Osteocyte (in vitro differentiated cells): ENCODE results near the gene CUL4A. TPM values are rescaled to one million over a fixed set of nuclear protein-coding genes. Genes with fewer than 3 reads are reported as not detected.
A peak's percentile ranks its signal among the peaks of the same experiment; 100 is the strongest.

ENCODE experiments used
- DNase-seq: peaks from one replicate; pipeline ENCODE4 v3.0.0; 2021; ENCODE audit warnings: mixed read lengths; ENCODE audit not compliant: unreplicated experiment; ENCODE audit errors: extremely low spot score
- H3K27ac Mint-ChIP-seq: one replicate; pipeline ENCODE4 v1.8.0; 2021; ENCODE audit warnings: mild to moderate bottlenecking, mixed read lengths; ENCODE audit not compliant: unreplicated experiment
- H3K27me3 Mint-ChIP-seq: one replicate; pipeline ENCODE4 v1.8.0; 2021; ENCODE audit warnings: mixed read lengths; ENCODE audit not compliant: unreplicated experiment
- H3K36me3 Mint-ChIP-seq: one replicate; pipeline ENCODE4 v1.8.0; 2021; ENCODE audit warnings: mixed read lengths; ENCODE audit not compliant: unreplicated experiment
- H3K4me1 Mint-ChIP-seq: one replicate; pipeline ENCODE4 v1.8.0; 2021; ENCODE audit warnings: mixed read lengths; ENCODE audit not compliant: unreplicated experiment
- H3K4me3 Mint-ChIP-seq: one replicate; pipeline ENCODE4 v1.8.0; 2021; ENCODE audit warnings: mild to moderate bottlenecking, moderate library complexity, mixed read lengths; ENCODE audit not compliant: unreplicated experiment
- H3K9me3 Mint-ChIP-seq: one replicate; pipeline ENCODE4 v1.8.0; 2021; ENCODE audit warnings: mixed read lengths; ENCODE audit not compliant: unreplicated experiment
- total RNA-seq: library from RNA; stranded (reverse); gene quantifications from 2 replicates; pipeline ENCODE4 v1.2.1, GENCODE V29; 2021
- TF ChIP-seq, protein P1 (sequence below): fragments of 200-600 bp; sonication (generic); IDR thresholded peaks from 2 replicates; pipeline ENCODE4 v1.5.0; 2021; ENCODE audit warnings: antibody characterized with exemption, mild to moderate bottlenecking, moderate library complexity

CUL4A gene
- total RNA-seq, 1 donor from 2014 or later: 76.7 TPM

DNA sequence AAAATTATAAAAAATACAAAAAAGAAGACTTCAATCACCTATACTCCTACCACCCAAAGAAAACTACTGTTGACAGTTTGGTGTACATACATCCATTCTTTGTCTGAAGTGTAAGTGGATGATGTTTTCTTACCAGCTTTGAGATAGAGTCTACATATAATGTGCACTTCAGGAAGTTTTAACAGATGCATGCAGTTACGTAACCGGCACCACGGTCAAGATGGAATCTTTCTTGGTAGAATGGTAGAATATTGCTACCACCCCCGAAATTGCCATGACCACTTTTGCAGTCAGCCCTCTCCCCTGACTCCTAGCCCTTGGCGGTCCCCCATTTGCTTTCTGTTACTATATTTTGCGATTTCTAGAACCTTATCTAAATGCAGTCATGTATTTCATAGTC lies 1.4 kb downstream of the CUL4A start:
- TF ChIP-seq, protein P1, sequence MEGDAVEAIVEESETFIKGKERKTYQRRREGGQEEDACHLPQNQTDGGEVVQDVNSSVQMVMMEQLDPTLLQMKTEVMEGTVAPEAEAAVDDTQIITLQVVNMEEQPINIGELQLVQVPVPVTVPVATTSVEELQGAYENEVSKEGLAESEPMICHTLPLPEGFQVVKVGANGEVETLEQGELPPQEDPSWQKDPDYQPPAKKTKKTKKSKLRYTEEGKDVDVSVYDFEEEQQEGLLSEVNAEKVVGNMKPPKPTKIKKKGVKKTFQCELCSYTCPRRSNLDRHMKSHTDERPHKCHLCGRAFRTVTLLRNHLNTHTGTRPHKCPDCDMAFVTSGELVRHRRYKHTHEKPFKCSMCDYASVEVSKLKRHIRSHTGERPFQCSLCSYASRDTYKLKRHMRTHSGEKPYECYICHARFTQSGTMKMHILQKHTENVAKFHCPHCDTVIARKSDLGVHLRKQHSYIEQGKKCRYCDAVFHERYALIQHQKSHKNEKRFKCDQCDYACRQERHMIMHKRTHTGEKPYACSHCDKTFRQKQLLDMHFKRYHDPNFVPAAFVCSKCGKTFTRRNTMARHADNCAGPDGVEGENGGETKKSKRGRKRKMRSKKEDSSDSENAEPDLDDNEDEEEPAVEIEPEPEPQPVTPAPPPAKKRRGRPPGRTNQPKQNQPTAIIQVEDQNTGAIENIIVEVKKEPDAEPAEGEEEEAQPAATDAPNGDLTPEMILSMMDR: no peak
- Mint-ChIP-seq H3K4me1 (peaks cover 46% of the 10 kb centered on the region), H3K9me3 (no peaks in the 10 kb centered on the region), H3K4me3 (peak overlapping the region; percentile 78), H3K27me3 (no peaks in the 10 kb centered on the region), H3K27ac (no peak overlapping the region), H3K36me3 (peaks cover 12% of the 10 kb centered on the region)
- DNase-seq: peak; percentile 10

DNA sequence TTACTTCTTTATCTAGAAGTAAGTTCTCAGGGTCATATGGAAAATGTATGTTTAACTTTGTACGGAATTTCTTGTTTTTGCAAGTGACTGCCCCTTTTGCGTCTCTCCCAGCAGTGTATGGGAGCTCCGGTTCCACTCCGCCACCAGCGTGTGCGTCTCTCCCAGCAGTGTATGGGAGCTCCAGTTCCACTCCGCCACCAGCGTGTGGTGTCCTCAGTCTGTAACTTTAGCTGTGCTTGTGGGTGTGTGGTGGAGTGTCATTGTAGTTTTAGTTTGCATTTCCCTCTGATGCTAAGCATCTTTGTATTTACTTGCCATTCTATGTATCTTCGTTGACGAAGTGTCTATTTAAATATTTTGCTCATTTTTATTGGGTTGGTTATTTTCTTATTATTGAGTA lies 2.4 kb downstream of the CUL4A start:
- H3K27ac Mint-ChIP-seq: no peak overlapping the region
- H3K27me3 Mint-ChIP-seq: no peaks in the 10 kb centered on the region
- H3K9me3 Mint-ChIP-seq: no peaks in the 10 kb centered on the region
- peak; percentile 67 for DNase-seq
- TF ChIP-seq, protein P1: peak; percentile 29
- H3K4me3 Mint-ChIP-seq: peak overlapping the region; percentile 50
- peaks cover 38% of the 10 kb centered on the region for H3K4me1 Mint-ChIP-seq
- H3K36me3 Mint-ChIP-seq: peaks cover 11% of the 10 kb centered on the region

DNA sequence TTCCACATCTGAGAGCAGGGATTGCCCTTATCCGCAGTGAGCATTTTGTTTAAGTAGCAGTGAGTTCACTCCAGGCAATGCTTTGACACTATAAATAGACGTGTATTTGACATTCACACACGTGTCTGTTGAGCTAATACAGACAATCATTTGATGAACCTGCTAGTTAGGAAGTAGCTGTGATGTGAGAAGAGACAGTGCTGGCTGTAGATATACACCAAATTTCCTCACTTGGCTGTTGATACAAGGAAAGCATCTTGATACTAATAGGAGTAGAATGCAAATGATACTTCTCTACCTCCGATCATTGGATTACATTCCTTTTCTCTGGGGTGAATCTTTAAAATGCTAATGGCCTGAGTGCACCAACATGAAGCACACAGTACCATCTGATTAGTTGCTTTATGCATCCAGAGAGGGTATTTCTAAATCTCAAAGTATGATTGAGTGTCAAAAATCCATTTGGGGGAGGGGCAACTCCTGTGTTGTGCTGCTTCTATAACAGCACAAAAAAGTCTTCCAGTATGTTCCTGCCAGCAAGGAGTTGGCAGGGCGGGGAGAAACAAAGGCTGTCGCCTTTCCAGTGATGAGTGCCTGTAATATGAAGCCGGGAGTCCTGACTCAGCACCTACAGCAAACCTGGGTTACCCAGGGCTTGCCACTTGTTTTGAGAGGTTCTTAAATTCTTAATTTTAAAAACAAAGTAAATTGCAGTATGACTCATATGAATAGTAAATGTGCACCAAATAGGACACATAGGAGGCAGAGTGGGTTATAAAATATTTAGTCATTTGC lies 7.0 kb downstream of the CUL4A start:
- peaks cover 12% of the 10 kb centered on the region for H3K36me3 Mint-ChIP-seq
- no peak overlapping the region for H3K27ac Mint-ChIP-seq
- TF ChIP-seq, protein P1: no peak
- peaks cover 24% of the 10 kb centered on the region for H3K4me1 Mint-ChIP-seq
- DNase-seq: peak; percentile 66
- peak overlapping the region; percentile 8 for H3K4me3 Mint-ChIP-seq
- H3K27me3 Mint-ChIP-seq: no peaks in the 10 kb centered on the region
- no peaks in the 10 kb centered on the region for H3K9me3 Mint-ChIP-seq

DNA sequence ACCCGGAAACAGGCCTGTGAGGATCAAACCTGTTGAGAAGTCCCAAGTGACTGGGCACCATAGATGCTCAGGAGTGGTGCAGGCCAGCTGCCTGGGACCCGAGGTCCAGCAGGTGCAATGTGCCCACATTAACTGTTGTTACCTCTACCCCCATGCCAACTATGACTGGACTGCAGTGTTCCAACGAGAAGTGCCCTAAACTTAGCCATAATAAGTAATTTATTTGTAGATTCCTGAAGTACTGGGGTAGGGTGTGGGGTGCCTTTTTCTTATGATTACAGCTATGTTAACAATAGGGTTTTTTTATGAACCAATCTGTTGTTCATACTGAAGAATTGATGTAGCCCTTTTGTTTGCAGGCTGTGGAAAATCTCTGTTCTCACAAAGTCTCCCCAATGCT lies 9.2 kb downstream of the CUL4A start:
- H3K27me3 Mint-ChIP-seq: no peaks in the 10 kb centered on the region
- TF ChIP-seq, protein P1: no peak
- no peaks in the 10 kb centered on the region for H3K9me3 Mint-ChIP-seq
- no peak overlapping the region for H3K4me3 Mint-ChIP-seq
- H3K27ac Mint-ChIP-seq: no peak overlapping the region
- H3K4me1 Mint-ChIP-seq: peaks cover 12% of the 10 kb centered on the region
- DNase-seq: no peak
- peaks cover 17% of the 10 kb centered on the region for H3K36me3 Mint-ChIP-seq

DNA sequence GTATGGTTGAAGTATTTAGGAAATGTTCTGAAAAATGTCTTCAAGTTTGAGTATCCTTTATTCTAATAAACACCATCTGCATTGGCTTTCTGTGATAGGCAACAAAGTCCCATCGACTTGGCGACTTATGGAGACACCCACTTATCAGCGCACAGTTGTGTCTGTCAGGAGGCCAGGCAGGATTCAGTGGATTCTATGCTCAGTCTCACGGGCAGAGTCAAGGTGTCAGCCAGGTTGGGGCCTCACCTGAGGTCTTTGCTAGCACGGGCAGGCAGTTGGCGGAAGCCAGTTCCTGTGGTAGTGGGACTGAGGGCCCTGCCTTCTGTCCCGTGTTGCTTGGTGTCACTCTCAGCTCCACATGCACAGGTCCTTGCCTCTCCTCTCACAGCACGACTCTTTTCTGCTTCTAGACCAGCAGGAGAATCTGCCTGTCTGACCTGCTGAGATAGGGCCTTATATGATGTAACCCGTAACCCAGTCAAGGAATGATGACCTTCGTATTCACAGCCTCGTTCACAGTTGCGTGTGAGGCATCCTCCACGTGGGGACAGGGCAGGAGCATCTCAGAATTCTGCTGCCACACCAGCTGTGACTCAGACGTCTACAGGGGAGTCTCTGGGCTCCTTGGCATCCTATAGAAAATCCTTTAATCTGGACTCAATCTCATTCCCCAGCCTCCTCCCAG lies 10.0 kb downstream of the CUL4A start:
- Mint-ChIP-seq H3K4me3 (no peak overlapping the region), H3K27ac (peak overlapping the region; percentile 8), H3K27me3 (no peaks in the 10 kb centered on the region), H3K9me3 (no peaks in the 10 kb centered on the region), H3K4me1 (peaks cover 7% of the 10 kb centered on the region), H3K36me3 (peaks cover 20% of the 10 kb centered on the region)
- TF ChIP-seq, protein P1: no peak
- peak; percentile 74 for DNase-seq
